ENCODE data around the gene BMP8A. TPM values are rescaled to one million over a fixed set of nuclear protein-coding genes. Genes with fewer than 3 reads are reported as not detected.
"Not testable (repeated sequence)": the region's sequence is repeated elsewhere in the genome, so short reads cannot be mapped to it uniquely, and the experiment has no call there.

Gene BMP8A
- total and polyA plus RNA-seq, 8 donors, result not detected

DNA sequence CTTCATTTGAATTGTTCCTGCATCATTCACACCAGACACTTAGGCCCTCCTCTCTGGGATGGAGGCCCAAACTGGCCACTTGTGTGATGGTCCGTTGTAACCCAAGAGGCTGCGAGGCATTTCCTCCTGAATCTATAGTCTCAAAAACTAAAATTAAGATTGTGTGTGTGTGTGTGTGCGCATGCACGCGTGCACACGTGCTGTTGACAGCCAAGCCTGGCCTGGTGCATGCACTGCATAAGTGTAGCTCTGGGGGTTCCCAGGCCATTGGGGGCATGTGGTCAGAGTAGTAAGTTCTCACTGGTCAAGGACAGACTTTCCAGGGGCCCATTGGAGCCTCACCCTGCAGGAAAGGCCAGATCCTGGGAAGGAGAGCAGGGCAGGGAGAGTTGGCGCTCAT lies 26.5 kb downstream of the BMP8A start:
- DNase-seq; intact Hi-C loops (cut with DNase I; ENCODE audit: low total_unique reads); H3K4me3 ChIP-seq; H3K27ac ChIP-seq; H3K9me3 ChIP-seq; H3K4me1 ChIP-seq; H3K36me3 ChIP-seq: not testable (repeated sequence)
- H3K27me3 ChIP-seq, result peaks cover 0 to 12% (median 0%) of the 10 kb centered on the region in 3 donors
- 82 to 93% (median 92%) methylated on average over 2 to 6 of the region's 7 CpGs for WGBS, 5 donors

DNA sequence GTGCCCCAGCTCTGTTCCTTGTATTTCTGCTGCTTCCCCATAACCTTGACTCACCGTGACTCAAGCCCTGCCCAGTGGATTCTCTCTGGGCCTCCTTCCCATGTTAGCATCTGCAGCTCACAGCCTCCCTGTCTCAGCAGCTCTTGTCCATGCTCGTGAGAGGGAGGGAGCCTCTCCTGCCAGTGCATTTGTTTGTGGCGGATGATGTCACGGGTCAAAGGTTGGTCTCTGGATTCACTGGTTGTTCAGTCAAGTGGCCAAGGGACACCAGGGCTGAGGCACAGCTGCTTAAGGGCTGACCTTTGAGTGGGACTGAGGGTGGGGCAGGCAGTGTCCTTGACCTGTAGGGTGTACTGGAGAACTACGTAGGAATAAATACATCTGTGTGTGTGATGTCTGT lies 27.9 kb downstream of the BMP8A start:
- H3K4me3 ChIP-seq; intact Hi-C loops (cut with DNase I; ENCODE audit: low total_unique reads); H3K27ac ChIP-seq; H3K27me3 ChIP-seq; H3K4me1 ChIP-seq; DNase-seq; H3K9me3 ChIP-seq: not testable (repeated sequence)
- H3K36me3 ChIP-seq, result peaks cover 0 to 12% (median 3%) of the 10 kb centered on the region in 4 donors
- WGBS, 5 donors, result 26 to 52% (median 51%) methylated on average over 1 to 3 of the region's 5 CpGs; no CpG with 5 or more reads in 1 of the 5 donors

DNA sequence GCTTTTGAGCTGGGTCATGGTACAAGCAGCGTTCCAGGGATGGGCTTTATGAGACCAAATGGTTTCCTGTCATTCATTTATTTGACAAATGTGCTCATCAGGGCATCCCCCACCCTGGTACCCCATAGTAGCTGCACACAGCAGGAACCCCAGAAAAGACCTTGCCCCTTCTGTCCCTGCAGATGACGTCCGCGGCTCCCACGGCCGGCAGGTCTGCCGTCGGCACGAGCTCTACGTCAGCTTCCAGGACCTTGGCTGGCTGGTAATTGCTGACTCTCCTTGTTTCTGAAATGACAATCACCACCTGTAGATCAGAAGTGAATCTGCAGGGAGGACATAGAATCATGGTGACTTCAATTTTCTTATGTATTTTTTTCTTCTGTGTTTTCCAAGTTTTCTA lies 30.8 kb downstream of the BMP8A start:
- intact Hi-C loops (cut with DNase I; ENCODE audit: low total_unique reads); H3K27me3 ChIP-seq; DNase-seq; H3K4me3 ChIP-seq; H3K9me3 ChIP-seq; H3K27ac ChIP-seq: not testable (repeated sequence)
- 64 to 80% (median 75%) methylated on average over 7 to 10 of the region's 10 CpGs for WGBS, 5 donors
- H3K4me1 ChIP-seq, result peaks cover 0 to 18% (median 2%) of the 10 kb centered on the region in 4 donors
- peaks cover 1 to 41% (median 27%) of the 10 kb centered on the region in 4 donors for H3K36me3 ChIP-seq

DNA sequence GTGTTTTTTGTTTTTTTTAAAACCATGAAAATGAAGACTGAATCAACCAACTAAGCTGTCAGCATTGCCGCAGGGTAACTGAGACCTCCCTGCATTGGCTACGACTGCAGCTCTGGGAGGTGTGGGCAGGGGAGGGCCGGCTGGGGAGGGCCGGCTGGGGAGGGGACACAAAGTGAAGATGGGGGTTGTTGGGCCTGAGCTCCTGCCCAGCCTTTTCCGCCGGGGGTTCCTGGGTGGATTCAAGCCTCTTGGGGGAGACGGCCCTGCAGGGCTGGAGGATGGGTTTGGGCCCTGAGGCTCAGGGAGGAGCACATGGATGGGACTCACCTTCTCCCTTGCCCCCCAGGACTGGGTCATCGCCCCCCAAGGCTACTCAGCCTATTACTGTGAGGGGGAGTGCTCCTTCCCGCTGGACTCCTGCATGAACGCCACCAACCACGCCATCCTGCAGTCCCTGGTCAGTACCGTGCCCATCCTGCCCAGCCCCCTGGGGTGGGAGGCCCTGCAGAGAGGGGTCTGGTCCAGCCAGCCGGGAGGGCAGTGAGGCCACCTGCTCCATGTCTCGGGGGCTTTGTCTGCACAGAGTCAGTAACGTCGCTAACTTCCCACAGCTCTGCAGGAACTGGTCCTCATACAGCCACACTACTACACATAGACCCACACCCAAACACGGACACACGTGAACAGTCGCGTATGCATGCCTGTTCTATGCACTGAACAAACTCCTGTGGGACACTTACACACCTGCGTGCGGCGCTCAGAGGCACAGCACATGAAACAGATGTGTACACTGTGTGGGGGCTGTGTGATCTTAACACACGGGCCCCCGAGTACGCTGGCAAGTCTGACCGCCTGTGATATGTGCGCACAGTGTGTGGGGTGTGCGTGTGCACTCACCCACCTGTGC lies 31.5 kb downstream of the BMP8A start:
- no peaks in the 10 kb centered on the region for H3K27me3 ChIP-seq
- no peak for DNase-seq
- TF ChIP-seq, protein P1, sequence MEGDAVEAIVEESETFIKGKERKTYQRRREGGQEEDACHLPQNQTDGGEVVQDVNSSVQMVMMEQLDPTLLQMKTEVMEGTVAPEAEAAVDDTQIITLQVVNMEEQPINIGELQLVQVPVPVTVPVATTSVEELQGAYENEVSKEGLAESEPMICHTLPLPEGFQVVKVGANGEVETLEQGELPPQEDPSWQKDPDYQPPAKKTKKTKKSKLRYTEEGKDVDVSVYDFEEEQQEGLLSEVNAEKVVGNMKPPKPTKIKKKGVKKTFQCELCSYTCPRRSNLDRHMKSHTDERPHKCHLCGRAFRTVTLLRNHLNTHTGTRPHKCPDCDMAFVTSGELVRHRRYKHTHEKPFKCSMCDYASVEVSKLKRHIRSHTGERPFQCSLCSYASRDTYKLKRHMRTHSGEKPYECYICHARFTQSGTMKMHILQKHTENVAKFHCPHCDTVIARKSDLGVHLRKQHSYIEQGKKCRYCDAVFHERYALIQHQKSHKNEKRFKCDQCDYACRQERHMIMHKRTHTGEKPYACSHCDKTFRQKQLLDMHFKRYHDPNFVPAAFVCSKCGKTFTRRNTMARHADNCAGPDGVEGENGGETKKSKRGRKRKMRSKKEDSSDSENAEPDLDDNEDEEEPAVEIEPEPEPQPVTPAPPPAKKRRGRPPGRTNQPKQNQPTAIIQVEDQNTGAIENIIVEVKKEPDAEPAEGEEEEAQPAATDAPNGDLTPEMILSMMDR (IDR thresholded peaks at IDR 0.05), result no peak
- TF ChIP-seq POLR2A (IDR thresholded peaks at IDR 0.05) (no peak), POLR2AphosphoS5 (IDR thresholded peaks at IDR 0.05) (no peak), EP300 (IDR thresholded peaks at IDR 0.05) (no peak)
- intact Hi-C loops (cut with DNase I; ENCODE audit: low total_unique reads), result no loop called here
- no peaks in the 10 kb centered on the region for H3K9me3 ChIP-seq
- H3K36me3 ChIP-seq, result peaks cover 8 to 48% (median 34%) of the 10 kb centered on the region in 4 donors
- no peak overlapping the region for H3K4me3 ChIP-seq
- H3K27ac ChIP-seq, result no peak overlapping the region
- 78 to 90% (median 86%) methylated on average over 14 to 29 of the region's 29 CpGs for WGBS, 5 donors
- peaks cover 0 to 18% (median 2%) of the 10 kb centered on the region in 4 donors for H3K4me1 ChIP-seq

DNA sequence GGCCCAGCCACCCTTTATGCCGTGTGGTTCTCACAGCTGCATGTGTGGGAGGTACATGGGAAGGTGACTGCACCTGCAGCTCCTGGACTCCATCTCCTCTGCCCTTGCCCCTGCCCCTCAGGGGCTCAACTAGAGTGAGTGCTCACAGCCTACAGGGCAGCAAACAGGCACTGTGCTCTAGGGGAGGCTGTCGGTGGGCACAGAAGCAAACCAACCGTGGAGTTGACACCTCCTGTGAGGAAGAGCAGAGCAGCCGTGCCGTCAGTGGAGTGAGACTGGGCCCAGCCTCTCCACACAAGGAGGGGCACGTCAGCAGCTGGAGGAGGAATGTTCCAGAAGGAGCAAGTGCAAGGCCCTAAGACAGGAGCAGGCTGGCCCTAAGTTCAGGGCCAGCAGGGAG lies 32.7 kb downstream of the BMP8A start:
- intact Hi-C loops (cut with DNase I; ENCODE audit: low total_unique reads), result no loop called here
- TF ChIP-seq POLR2AphosphoS5 (IDR thresholded peaks at IDR 0.05), result no peak
- no peak for TF ChIP-seq POLR2A (IDR thresholded peaks at IDR 0.05)
- TF ChIP-seq EP300 (IDR thresholded peaks at IDR 0.05), result no peak
- TF ChIP-seq, protein P1 (IDR thresholded peaks at IDR 0.05), result no peak

More for the DNA sequence above, 32.7 kb downstream of the BMP8A start:
- Histone ChIP-seq H3K9me3 (no peaks in the 10 kb centered on the region), H3K36me3 (peaks cover 17 to 60% (median 46%) of the 10 kb centered on the region in 4 donors), H3K27me3 (no peaks in the 10 kb centered on the region), H3K4me1 (peaks cover 0 to 18% (median 2%) of the 10 kb centered on the region in 4 donors), H3K27ac (peak overlapping the region in 1 of 5 donors; percentile 77), H3K4me3 (no peak overlapping the region)
- WGBS, 5 donors, result 68 to 83% (median 81%) methylated on average over 5 to 6 of the region's 6 CpGs
- no peak for DNase-seq
